ENCODE data around the gene AKR1A1.

Gene AKR1A1

GRCh38 chr1:45610589-45611226 is 60.1 kb downstream of the AKR1A1 start:
- Mint-ChIP-seq H3K36me3 (peaks cover 22% of the 10 kb centered on the region), H3K27me3 (no peaks in the 10 kb centered on the region), H3K9me3 (ENCODE audit: low read depth) (no peaks in the 10 kb centered on the region), H3K4me3 (no peak overlapping the region), H3K4me1 (ENCODE audit: low read depth) (peaks cover 26% of the 10 kb centered on the region), H3K27ac (no peak overlapping the region)

GRCh38 chr1:45612941-45613579 is 62.4 kb downstream of the AKR1A1 start:
- Mint-ChIP-seq H3K27me3 (no peaks in the 10 kb centered on the region), H3K9me3 (ENCODE audit: low read depth) (no peaks in the 10 kb centered on the region), H3K36me3 (peaks cover 16% of the 10 kb centered on the region), H3K4me3 (no peak overlapping the region), H3K27ac (no peak overlapping the region), H3K4me1 (ENCODE audit: low read depth) (peaks cover 8% of the 10 kb centered on the region)

GRCh38 chr1:45615885-45616284 is 65.3 kb downstream of the AKR1A1 start:
- Mint-ChIP-seq H3K4me1 (ENCODE audit: low read depth) (peaks cover 5% of the 10 kb centered on the region), H3K4me3 (no peak overlapping the region), H3K27ac (peak overlapping the region; percentile 41), H3K9me3 (ENCODE audit: low read depth) (no peaks in the 10 kb centered on the region), H3K27me3 (no peaks in the 10 kb centered on the region), H3K36me3 (peaks cover 7% of the 10 kb centered on the region)

GRCh38 chr1:45617618-45618017 is 67.0 kb downstream of the AKR1A1 start:
- Mint-ChIP-seq H3K9me3 (ENCODE audit: low read depth) (no peaks in the 10 kb centered on the region), H3K4me3 (no peak overlapping the region), H3K4me1 (ENCODE audit: low read depth) (peaks cover 5% of the 10 kb centered on the region), H3K27ac (no peak overlapping the region), H3K36me3 (peaks cover 7% of the 10 kb centered on the region), H3K27me3 (no peaks in the 10 kb centered on the region)

- Mint-ChIP-seq H3K4me3 (no peak overlapping the region), H3K36me3 (peaks cover 7% of the 10 kb centered on the region), H3K9me3 (ENCODE audit: low read depth) (no peaks in the 10 kb centered on the region), H3K27ac (peak overlapping the region; percentile 34), H3K4me1 (ENCODE audit: low read depth) (peaks cover 5% of the 10 kb centered on the region), H3K27me3 (no peaks in the 10 kb centered on the region)
These were observed 68.7 kb downstream of the AKR1A1 start for GRCh38 chr1:45619149-45619921.
